NCI-H187 (cell line): ENCODE results near the gene DLEC1.

Source experiments
- DNase-seq, 2 experiments: peaks; one replicate each; lab custom pipeline; 2025; lab: John Stamatoyannopoulos, UW

The DLEC1 gene

DNA sequence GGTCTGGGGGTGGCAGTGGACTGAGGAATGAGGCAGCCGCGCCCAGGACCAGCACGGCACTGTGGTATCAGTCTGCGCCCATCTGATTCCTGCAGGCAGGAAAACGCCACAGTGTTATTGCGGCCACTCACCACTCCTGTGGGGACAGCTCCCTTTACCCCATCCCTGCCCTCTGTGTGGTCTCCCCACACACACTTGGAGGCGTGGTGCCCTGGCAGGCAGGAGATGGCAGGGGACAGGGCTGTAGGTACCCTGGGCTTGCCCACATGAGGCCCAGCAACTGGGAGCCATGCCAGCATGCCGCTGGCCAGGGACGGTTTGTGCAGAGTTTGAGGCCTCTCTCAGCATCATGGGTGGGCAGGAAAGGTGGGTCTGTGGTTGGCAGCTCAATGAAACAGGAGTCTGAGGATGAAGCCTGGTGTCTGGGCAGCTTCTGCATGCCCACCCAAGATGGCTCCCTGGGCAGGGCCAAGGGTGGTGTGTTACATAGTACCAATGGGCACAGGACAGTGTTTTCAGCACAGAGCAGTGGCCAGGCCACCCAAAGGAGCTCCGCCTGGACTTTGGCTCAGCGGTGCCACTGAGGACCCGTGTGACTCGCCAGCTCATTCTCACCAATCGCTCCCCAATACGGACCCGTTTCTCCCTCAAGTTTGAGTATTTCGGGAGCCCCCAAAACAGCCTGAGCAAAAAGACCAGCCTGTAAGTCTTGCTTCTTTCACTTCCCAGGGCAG lies 70.7 kb downstream of the DLEC1 start:
- no peak for DNase-seq

DNA sequence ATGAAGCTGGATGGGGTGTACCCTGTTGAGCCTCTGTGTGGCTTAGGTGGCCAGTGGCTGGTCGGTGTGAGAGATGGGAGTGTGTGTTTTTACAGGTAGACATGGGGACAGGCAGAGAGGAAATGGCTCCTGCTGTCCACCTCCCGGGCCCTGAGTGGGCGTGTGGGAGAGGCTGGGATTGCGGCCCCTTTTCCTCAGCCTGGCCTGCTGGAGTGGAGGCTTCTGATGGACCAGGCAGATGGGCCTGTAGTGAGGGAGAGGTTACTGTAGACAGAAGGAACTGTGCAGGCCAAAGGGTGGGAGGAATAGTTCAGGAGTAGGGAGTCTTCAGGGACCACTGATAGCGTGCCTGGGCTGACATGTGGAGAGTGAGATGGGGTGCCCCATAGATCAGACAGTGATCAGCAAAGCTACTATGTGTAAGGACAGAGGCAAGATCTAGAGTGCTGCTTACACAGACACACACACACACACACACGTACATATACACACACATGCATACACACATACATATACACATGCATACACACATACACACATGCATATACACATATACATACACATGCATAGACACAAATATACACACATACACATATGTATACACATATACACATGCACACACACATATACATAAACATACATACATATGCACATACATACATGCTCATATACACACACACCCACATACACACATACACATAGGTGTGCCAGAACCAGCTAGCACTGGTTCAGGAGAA lies 71.5 kb downstream of the DLEC1 start:
- DNase-seq = no peak

GRCh38 chr3:38111201-38111600 lies 72.2 kb downstream of the DLEC1 start:
- DNase-seq = no peak

DNA sequence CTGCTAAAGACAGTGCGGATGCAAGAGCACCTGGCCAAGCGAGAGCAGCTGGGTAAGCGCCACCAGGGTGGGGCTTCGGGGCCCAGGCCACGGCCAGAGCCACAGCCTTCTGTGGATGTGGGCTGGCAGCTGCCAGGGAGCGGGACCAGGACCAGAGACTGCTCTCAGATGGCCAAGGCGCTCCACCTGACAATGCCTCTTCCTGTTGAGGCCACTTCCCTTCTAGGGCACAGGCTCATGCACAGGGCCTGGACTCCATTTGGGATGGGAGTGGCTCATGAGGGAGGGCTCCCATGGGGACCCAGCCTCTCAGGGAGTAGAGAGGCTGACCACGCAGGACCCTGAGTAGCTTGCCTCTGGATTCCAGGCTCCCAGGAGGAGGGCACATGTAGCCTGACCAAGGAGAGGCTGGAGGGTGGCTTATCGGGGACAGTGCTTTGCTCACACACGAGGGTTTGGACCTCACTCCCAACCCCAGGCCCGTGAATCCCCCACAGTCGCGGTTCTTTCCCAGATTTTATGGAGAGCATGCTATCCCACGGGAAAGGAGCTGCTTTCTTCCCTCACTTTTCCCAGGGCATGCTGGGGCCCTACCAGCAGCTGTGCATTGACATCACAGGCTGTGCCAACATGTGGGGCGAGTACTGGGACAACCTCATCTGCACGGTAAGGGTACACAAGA lies 72.8 kb downstream of the DLEC1 start:
- no peak for DNase-seq

GRCh38 chr3:38112378-38112761 lies 73.4 kb downstream of the DLEC1 start:
- no peak for DNase-seq

DNA sequence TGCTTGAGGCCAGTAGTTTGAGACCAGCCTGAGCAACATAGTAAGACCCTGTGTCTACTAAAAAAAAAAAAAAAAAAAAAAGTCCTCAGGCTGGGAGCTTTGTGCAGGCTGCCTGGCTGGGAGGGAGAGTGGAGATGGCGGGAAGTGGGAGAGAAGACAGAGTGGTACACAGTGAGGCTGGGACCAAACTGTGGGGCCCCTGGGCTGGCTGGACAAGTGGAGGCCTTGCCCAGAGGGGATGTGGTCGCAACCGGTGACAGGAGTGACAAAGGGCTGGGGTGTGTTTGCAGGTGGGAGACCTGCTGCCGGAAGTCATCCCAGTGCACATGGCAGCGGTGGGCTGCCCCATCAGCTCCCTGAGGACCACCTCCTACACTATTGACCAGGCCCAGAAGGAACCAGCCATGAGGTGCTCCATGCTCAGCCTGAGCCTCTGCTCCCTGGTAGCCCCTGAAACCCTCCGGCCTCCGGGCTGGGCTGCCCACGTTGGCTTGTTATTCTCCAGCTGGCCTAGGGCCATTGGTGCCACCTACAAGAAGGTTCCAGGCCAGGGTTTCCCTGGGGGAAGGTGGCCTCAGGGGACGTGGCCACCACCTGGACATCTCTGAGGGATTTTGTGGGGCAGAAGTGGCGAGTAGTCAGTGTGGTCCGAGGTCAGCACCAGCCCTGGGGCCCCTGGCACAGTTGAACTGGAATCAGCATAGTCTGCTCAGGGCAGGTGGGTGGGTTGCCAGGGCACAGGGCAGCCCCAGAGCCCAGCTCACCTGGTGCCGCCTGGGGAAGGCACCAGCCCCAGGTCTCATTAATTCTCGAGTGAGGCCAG lies 75.3 kb downstream of the DLEC1 start:
- DNase-seq = no peak

DNA sequence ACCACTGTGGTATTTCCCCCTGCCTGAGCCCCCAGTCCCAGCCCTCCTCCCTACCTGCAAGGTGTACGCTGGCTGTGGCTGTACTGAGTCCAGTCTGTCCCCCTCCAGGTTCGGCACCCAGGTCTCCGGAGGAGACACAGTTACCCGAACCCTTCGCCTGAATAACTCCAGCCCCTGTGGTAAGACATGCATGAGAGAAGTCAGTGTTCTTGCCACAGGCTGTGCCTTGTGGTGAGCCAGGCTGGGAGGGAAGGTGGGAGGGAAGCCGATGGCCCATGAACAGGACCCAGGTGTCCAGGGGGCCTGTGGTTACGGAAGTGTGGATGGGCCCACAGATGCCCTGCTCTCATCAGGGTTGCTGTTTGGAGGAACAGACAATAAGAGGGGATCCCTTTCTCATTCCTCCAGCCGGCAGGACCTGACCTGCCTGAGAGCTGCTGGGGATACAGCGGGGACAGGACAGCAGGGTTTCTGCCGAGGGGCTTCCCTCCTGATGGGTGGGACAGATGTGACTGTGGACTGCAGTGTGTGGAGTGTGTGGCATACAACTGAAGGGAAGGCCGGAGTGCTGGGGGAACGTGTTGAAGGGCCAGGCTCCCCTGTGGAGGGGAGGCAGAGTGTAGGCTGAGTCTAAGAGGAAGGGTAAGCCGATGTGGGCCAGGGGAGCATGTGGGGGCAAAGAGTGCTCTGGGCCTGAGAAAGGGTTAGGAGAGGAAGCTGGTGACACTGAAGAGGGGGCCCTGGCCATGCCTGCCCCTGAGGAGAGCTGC lies 76.1 kb downstream of the DLEC1 start:
- no peak for DNase-seq

DNA sequence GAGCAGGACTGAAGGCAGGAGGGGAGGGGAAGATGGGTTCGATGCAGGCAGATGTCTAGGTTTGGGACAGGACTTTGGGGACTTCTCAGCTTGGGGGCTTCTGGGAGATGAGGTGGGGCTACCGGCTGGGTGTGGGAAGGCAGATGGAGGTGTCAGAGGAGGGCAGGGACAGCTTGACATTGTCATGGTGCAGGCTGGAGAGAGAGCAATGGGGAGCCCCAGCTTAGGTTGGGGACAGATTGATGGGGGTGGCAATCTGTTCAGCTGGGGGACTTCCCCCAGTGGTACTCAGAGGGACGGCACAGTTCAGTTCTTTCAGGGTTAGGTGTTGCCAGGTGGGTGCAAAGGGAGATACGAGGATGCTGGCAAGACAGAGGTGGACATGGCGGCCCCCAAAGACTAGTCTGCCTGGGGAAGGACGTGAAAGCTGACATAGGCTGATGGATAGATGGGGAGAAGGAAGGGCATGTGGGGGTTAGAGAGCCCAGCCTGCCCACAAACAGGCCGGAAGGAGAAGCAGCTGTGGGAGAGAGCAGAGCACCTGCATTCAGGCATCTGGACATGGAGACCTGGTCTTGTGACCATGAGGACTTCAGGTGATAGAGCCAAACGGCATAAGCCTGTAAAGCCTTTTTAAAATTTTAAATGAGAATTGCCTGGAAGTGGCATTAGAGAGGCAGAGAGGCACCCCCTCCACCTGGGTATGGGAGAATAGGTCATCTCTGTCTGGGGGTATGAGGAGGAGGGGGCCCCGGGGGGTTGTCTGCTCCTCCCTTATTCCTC lies 76.8 kb downstream of the DLEC1 start:
- no peak for DNase-seq

DNA sequence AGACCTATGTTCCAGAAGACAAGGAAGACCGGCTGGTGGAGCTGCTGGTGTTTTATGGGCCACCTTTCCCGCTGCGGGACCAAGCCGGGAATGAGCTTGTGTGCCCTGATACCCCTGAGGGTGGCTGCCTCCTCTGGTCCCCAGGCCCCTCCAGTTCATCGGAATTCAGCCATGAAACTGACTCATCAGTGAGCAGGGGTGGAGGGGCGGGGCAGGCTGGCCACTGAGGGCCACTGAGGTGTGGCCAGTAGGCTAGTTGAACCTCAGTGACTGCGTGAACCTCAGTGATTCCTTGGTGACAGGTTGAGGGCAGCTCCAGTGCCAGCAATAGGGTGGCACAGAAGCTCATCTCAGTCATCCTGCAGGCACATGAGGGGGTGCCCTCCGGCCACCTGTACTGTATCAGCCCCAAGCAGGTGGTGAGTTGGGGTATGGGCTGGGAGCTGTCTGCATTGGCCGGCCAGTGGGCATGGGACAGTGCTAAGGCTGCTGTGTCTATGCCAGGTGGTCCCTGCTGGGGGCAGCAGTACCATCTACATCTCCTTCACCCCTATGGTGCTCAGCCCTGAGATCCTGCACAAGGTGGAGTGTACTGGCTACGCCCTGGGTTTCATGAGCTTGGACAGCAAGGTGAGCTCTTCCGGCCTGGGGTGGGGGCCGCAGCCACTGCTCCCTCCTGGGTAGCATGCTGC lies 77.6 kb downstream of the DLEC1 start:
- no peak for DNase-seq

DNA sequence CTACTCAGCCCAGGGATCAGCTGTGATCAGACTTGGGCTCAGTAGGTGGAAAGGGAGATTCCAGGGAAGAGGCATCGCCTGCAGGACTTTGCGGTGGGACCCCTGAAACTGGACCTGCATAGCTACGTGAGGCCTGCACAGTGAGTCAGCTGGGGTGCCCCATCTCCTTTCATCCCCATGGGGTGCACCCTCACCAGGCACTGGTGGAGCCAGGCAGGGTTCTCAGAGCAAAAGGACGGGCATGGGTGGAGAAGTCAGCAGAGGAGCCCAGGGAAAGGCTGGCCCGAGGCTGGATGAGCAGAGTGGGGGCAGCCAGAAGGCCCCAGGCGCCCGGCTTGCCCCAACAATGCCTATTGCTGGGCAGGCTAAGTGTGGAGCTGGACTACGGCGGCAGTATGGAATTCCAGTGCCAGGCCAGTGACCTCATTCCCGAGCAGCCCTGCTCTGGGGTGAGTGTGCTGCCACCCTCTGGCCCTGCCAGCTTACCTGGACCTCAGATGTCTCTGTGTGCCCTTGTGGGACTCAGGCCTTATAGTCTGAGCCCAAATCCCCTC lies 78.2 kb downstream of the DLEC1 start:
- no peak for DNase-seq

DNA sequence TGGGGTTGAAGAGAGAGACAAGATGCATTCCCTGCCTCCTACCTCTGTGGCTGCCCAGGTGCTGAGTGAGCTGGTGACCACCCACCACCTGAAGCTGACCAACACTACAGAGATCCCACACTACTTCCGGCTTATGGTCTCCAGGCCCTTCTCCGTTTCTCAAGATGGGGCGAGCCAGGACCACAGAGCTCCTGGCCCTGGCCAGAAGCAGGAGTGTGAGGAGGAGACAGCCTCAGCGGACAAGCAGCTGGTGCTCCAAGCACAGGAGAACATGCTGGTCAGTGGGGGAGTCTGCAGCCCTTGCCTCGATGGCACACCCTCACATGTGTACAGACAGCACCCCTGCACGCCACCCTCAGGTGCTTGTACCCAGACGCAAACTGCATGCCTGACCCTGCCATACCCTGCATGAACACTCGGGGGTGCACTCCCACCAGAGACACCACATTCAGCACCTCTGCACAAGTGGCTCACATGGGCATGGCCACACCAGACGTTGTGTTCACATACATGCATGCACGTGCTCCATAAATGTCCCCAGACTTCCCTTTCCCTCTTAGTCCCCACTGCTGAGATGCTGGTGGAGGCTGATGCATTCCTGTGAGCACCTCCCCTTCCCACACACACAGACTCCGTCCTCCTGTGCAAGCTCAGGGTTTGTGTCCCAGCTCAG lies 78.9 kb downstream of the DLEC1 start:
- DNase-seq = no peak

- no peak for DNase-seq
Observed at GRCh38 chr3:38118421-38119247, 79.6 kb downstream of the DLEC1 start.

DNA sequence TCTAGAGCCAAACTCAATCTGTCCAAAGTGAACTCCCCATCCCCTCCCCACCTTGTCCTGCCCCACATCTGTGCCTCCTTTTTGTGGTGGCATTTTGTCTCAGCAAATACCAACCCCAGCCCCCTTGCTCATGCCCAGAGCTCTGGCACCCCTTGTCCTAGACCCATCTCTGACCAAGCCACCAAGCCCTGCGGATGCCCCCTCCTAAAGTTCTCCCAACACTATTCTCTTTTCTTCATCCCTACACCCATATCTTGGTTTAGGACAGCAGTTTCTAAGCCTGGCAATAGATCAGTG lies 80.2 kb downstream of the DLEC1 start:
- no peak for DNase-seq

DNA sequence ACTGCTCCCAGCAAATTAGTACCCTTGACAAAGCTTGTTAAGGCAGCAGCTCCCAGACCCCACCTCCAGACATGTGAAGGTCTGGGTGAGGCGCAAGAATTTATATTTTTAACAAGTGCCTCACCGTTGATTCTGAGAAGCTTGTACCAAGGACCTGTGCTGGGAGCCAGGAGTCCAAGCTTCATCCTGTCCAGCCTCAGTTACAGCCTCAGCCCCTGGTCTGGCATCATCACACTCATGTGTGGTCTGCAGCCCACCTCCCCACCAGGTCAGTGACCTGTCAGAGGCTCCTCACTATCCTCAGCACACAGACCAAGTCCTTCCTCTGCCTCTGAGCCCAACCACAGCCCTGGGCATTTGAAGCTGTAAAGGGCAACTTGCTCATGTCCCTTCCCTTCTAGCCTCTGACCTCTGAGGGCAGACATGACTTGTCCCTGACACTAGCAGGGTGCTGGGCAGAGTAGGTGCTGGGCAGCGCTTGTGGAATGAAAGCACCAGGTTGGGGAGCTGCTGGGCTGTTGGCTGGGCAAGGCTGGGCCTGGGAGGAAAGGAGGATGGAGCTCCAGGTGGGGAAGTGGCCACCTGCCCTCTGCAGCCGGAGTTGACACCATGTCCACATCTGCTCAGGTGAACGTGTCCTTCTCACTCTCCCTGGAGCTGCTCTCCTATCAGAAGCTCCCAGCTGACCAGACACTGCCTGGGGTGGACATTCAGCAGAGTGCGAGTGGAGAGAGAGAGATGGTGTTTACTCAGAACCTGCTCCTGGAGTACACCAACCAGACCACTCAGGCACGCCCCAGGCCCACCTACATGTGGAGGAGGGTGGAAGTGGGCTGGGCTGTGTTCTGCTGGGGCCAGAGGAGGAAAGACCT lies 81.0 kb downstream of the DLEC1 start:
- DNase-seq = no peak

GRCh38 chr3:38120693-38121450 lies 81.9 kb downstream of the DLEC1 start:
- no peak for DNase-seq

DNA sequence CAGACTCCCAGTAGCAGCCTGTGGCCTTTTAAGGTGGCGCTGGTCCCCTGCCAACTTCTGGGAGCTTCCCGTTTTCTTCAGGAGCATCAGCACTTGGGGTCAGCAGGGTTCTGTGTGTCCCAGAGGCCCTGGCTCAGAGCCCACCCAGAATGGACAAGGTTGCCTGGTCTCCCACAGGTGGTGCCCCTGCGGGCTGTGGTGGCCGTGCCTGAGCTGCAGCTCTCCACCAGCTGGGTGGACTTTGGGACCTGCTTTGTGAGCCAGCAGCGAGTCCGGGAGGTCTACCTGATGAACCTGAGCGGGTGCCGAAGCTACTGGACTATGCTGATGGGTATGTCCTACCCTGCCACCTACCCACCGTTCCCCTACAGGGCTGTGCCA lies 82.4 kb downstream of the DLEC1 start:
- DNase-seq = no peak
